CD4-positive, alpha-beta T cell (primary cell): ENCODE results near the gene RNF135. TPM values are rescaled to one million over a fixed set of nuclear protein-coding genes. Genes with fewer than 3 reads are reported as not detected.

ENCODE experiments used
- ATAC-seq: fragments of 200-7000 bp; cut with Tn5 transposase; one replicate; pipeline ENCODE4 v1.10.0; 2022; ENCODE audit warnings: mild to moderate bottlenecking; ENCODE audit not compliant: poor library complexity
- CTCF ChIA-PET: fragments of 350-600 bp; sonication (Branson Sonifier 250); formaldehyde crosslinking; loops from one replicate; lab custom pipeline; 2021; ENCODE audit warnings: antibody characterized with exemption, inconsistent platforms; lab: Charles Lee
- POLR2A ChIA-PET: fragments of 350-600 bp; sonication (Branson Sonifier 250); formaldehyde crosslinking; loops from one replicate; lab custom pipeline; 2021; ENCODE audit warnings: antibody characterized with exemption, inconsistent platforms; lab: Charles Lee
- DNase-seq, 14 experiments: peaks; one replicate each; pipeline ENCODE4 v3.0.0-alpha.2; 2013 to 2020; ENCODE audit warnings: mixed read lengths in 2 of 14
- H3K27ac ChIP-seq, 2 donors: one replicate each; pipeline versions ENCODE4 v1.5.1 to v1.7.0; 2013; ENCODE audit warnings: low read length in 2 of 2, low read depth in 1 of 2, mild to moderate bottlenecking in 1 of 2
- H3K27me3 ChIP-seq, 2 experiments: 1 replicate in 1 of 2; 2 replicates in 1 of 2; pipeline versions ENCODE4 v1.6.1 to v1.7.0; 2013; ENCODE audit warnings: low read length in 2 of 2, control low read depth in 1 of 2, mild to moderate bottlenecking in 1 of 2, moderate library complexity in 1 of 2; ENCODE audit not compliant: insufficient read depth in 2 of 2, control insufficient read depth in 1 of 2
- H3K36me3 ChIP-seq: one replicate; pipeline ENCODE4 v1.6.1; 2013; ENCODE audit warnings: low read length, control low read depth; ENCODE audit not compliant: insufficient read depth
- H3K4me1 ChIP-seq: one replicate; pipeline ENCODE4 v1.6.1; 2013; ENCODE audit warnings: low read length, control low read depth; ENCODE audit not compliant: insufficient read depth
- H3K4me3 ChIP-seq: one replicate; pipeline ENCODE4 v1.5.1; 2013; ENCODE audit warnings: mild to moderate bottlenecking, low read length, moderate library complexity
- H3K9me3 ChIP-seq, 2 experiments: 1 replicate in 1 of 2; 2 replicates in 1 of 2; pipeline versions ENCODE4 v1.6.1 to v1.7.0; 2013; ENCODE audit warnings: low read length in 2 of 2, mild to moderate bottlenecking in 2 of 2, control low read depth in 1 of 2, moderate library complexity in 1 of 2; ENCODE audit not compliant: control insufficient read depth in 1 of 2, insufficient read depth in 1 of 2
- H3K27ac Mint-ChIP-seq: one replicate; pipeline ENCODE4 v1.8.0; 2020; ENCODE audit warnings: mixed read lengths
- H3K27me3 Mint-ChIP-seq: one replicate; pipeline ENCODE4 v1.8.0; 2021; ENCODE audit warnings: mixed read lengths
- H3K36me3 Mint-ChIP-seq: one replicate; pipeline ENCODE4 v1.8.0; 2021; ENCODE audit warnings: low read depth, mixed read lengths
- H3K4me1 Mint-ChIP-seq: one replicate; pipeline ENCODE4 v1.8.0; 2021; ENCODE audit warnings: low read depth, mixed read lengths
- H3K4me3 Mint-ChIP-seq: one replicate; pipeline ENCODE4 v1.8.0; 2020; ENCODE audit warnings: mild to moderate bottlenecking, mixed read lengths
- H3K9me3 Mint-ChIP-seq: one replicate; pipeline ENCODE4 v1.8.0; 2020; ENCODE audit warnings: mixed read lengths
- intact Hi-C, 2 experiments: fragments of 100-400 bp; cut with DNase I in 1 of 2; cut with micrococcal nuclease in 1 of 2; formaldehyde crosslinking; loops; one replicate each; pipeline versions ENCODE4 v1.15.1 to v1.9.0; 2023 to 2025; cut with DNase I, micrococcal nuclease
- total RNA-seq, 174 experiments: library from RNA in 2 of 174; stranded (reverse) in 2 of 174; gene quantifications; one replicate each; pipeline ENCODE4 v1.2.3 and lab custom pipeline; 2021 to 2026
- TF ChIP-seq, protein P1 (sequence below): fragments of 200-600 bp; IDR thresholded peaks from one replicate; pipeline ENCODE4 v1.8.0; 2022; ENCODE audit warnings: antibody characterized with exemption, mild to moderate bottlenecking

The RNF135 gene
- total RNA-seq, 2 experiments from 2014 or later, result 1.5 to 1.8 TPM

DNA sequence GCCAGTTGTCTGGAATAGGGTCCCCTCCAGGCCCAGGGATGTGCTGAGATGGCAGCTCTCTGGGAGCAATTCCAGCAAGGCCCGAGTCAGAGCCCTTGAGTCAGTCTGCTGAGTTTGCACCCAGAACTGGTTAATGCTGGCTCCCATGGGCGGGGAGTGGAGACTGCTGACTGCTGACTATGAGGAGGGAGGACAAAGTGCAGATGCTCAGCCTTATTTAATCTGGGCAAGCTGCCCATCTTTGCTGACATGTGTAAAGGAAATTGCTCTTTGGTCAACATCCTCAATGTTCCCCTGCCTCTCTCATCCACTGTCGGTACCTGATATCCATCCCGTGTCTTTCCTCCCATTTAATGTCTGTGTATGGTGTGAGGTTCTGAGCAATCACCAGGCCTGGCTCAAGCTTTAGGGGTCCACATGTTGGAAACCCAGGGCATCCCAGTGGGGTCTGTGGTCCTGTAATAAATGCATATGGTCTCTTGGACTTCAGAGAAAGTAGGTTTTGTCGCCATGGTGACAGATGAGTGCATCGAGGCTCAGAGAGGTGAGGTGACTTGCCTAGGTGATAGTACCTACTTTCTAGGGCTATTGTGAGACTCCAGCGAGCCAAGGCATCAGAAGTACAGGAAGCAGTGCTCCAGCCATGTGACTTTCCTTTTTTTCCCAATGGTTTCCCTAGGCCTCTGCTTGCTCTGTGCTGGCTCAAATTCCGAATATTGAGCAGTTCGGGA is 20.0 kb upstream of the RNF135 start:
- no peaks in the 10 kb centered on the region for H3K4me1 ChIP-seq

DNA sequence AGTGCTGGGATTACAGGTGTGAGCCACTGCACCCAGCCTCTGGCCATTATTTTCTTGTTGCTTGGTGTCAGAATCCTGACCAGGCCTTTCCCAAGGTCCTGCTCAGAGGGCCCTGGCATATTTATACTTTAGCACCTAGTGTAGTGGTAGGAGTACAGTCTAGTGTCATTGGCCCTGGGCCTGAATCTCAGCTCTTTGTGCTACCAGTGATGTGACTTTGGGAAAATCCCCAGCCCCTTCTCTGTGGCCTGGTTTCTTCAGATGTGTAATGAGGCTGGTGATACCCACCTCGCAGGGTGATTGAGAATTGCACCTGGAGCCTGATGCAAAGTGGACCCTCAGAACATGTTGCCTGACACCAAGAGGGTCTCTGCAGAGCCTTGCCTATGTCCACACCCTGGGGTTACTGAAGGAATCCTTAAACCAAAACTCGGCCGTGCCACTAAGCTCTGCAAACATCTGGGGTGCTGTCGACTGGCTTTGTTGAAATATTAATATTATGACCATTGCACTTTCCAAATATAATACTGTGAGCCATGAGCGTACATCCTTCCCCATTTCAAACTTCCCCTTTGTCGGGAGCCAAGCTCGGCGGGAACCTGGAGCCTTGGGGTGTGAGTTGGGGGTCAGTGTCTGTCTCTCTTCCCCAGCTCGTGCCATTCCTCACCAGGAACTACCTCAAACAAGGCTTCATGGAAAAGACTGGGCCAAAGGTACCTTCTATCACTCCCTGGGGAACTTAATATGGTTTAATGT is 18.0 kb upstream of the RNF135 start:
- Mint-ChIP-seq H3K4me3 (no peak overlapping the region), H3K9me3 (no peaks in the 10 kb centered on the region), H3K36me3 (no peaks in the 10 kb centered on the region), H3K27me3 (no peaks in the 10 kb centered on the region), H3K4me1 (no peaks in the 10 kb centered on the region), H3K27ac (no peak overlapping the region)
- Histone ChIP-seq H3K36me3 (no peaks in the 10 kb centered on the region), H3K4me1 (no peaks in the 10 kb centered on the region), H3K9me3 (no peaks in the 10 kb centered on the region), H3K27ac (no peak overlapping the region), H3K4me3 (no peak overlapping the region), H3K27me3 (no peaks in the 10 kb centered on the region)
- intact Hi-C loops, result no loop called here
- ChIA-PET POLR2A (no interaction called here), CTCF (no interaction called here)
- TF ChIP-seq, protein P1, sequence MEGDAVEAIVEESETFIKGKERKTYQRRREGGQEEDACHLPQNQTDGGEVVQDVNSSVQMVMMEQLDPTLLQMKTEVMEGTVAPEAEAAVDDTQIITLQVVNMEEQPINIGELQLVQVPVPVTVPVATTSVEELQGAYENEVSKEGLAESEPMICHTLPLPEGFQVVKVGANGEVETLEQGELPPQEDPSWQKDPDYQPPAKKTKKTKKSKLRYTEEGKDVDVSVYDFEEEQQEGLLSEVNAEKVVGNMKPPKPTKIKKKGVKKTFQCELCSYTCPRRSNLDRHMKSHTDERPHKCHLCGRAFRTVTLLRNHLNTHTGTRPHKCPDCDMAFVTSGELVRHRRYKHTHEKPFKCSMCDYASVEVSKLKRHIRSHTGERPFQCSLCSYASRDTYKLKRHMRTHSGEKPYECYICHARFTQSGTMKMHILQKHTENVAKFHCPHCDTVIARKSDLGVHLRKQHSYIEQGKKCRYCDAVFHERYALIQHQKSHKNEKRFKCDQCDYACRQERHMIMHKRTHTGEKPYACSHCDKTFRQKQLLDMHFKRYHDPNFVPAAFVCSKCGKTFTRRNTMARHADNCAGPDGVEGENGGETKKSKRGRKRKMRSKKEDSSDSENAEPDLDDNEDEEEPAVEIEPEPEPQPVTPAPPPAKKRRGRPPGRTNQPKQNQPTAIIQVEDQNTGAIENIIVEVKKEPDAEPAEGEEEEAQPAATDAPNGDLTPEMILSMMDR, result no peak
- ATAC-seq (no peak), DNase-seq (peak in 1 of 14 experiments; percentile 34)

More for the DNA sequence above, 20.0 kb upstream of the RNF135 start:
- TF ChIP-seq, protein P1, result no peak
- Histone ChIP-seq H3K27ac (no peak overlapping the region), H3K4me3 (no peak overlapping the region), H3K27me3 (no peaks in the 10 kb centered on the region), H3K9me3 (no peaks in the 10 kb centered on the region), H3K36me3 (no peaks in the 10 kb centered on the region)
- no peaks in the 10 kb centered on the region for H3K9me3 Mint-ChIP-seq
- H3K27me3 Mint-ChIP-seq, result no peaks in the 10 kb centered on the region
- peak in 2 of 14 experiments; percentile 19 to 37 for DNase-seq
- ChIA-PET POLR2A (no interaction called here), CTCF (no interaction called here)
- H3K4me3 Mint-ChIP-seq, result no peak overlapping the region
- no peaks in the 10 kb centered on the region for H3K36me3 Mint-ChIP-seq
- H3K4me1 Mint-ChIP-seq, result no peaks in the 10 kb centered on the region
- no peak overlapping the region for H3K27ac Mint-ChIP-seq
- intact Hi-C loops, result no loop called here
- no peak for ATAC-seq

DNA sequence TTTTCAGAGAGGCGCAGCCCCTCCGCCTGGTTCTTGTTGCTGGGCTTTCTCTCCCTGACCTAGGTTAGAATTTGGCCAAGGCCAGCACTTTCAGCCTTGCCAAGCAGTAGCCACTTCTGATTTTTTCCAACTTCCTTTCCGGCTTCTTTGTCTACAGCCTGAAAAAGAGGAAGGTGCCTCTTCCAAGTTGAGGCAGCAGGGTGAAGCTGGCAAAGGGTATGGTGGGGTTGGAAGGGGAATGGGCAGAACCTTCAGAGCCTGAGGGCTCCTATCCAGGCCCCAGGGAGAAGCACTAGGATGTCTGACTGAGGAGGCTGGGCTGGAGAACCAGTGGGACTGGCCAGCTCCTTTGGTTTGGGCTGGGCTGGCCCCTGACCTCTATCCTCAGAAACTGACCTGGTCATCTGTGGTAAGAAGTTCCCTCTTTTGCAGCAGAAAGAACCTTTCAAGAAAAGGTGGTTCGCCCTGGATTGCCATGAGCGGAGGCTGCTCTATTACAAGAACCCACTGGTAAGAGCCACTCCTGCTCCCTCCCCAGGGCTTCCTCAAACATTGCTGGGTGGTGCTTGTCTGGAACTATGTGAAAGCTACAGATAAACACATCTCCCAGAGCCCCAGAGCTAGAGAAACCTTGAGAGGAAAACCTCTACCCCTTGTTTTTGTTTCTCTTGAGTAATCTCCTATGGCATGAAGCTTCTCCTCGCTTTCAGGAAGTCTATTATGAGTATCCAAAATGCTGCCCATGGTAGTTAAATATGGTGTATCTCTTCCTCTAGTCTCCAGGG is 16.6 kb upstream of the RNF135 start:
- H3K27me3 ChIP-seq, result no peaks in the 10 kb centered on the region
- H3K9me3 ChIP-seq, result no peaks in the 10 kb centered on the region
- no peaks in the 10 kb centered on the region for H3K27me3 Mint-ChIP-seq
- H3K27ac Mint-ChIP-seq, result no peak overlapping the region
- no peak overlapping the region for H3K4me3 ChIP-seq
- intact Hi-C loops, result no loop called here
- H3K36me3 ChIP-seq, result no peaks in the 10 kb centered on the region
- H3K4me3 Mint-ChIP-seq, result no peak overlapping the region
- ATAC-seq, result no peak
- no peaks in the 10 kb centered on the region for H3K4me1 ChIP-seq
- TF ChIP-seq, protein P1, result no peak
- ChIA-PET CTCF (no interaction called here), POLR2A (no interaction called here)
- no peaks in the 10 kb centered on the region for H3K4me1 Mint-ChIP-seq
- H3K9me3 Mint-ChIP-seq, result no peaks in the 10 kb centered on the region
- no peak overlapping the region for H3K27ac ChIP-seq
- peak in 1 of 14 experiments; percentile 24 for DNase-seq
- H3K36me3 Mint-ChIP-seq, result no peaks in the 10 kb centered on the region
